CD4-positive, alpha-beta memory T cell (primary cell): ENCODE results near the gene PARVG. TPM values are rescaled to one million over a fixed set of nuclear protein-coding genes. Genes with fewer than 3 reads are reported as not detected.
"Not testable (repeated sequence)": the region's sequence is repeated elsewhere in the genome, so short reads cannot be mapped to it uniquely, and the experiment has no call there.

Source experiments
- CTCF ChIA-PET: fragments of 350-600 bp; sonication (Branson Sonifier 250); formaldehyde crosslinking; loops from one replicate; lab custom pipeline; 2021; ENCODE audit warnings: inconsistent platforms; ENCODE audit not compliant: partially characterized antibody; lab: Charles Lee
- POLR2A ChIA-PET: fragments of 350-600 bp; sonication (Branson Sonifier 250); formaldehyde crosslinking; loops from one replicate; lab custom pipeline; 2021; ENCODE audit not compliant: partially characterized antibody; lab: Charles Lee
- DNase-seq, 5 donors: peaks; one replicate each; pipeline versions ENCODE4 v3.0.0 to v3.0.0-alpha.2; 2020 to 2022; ENCODE audit warnings: mixed read lengths in 1 of 5
- H3K27ac ChIP-seq: one replicate; pipeline ENCODE4 v1.7.0; 2013; ENCODE audit warnings: low read depth, low read length
- H3K27me3 ChIP-seq: 2 replicates; pipeline ENCODE4 v1.7.0; 2013; ENCODE audit warnings: mild to moderate bottlenecking, low read length, moderate library complexity; ENCODE audit not compliant: insufficient read depth
- H3K36me3 ChIP-seq: 2 replicates; pipeline ENCODE4 v1.7.0; 2013; ENCODE audit warnings: mild to moderate bottlenecking, low read length, moderate library complexity; ENCODE audit not compliant: insufficient read depth
- H3K4me1 ChIP-seq: 2 replicates; pipeline ENCODE4 v1.7.0; 2013; ENCODE audit warnings: mild to moderate bottlenecking, low read length, moderate library complexity; ENCODE audit not compliant: insufficient read depth
- H3K4me3 ChIP-seq, 2 donors: one replicate each; pipeline ENCODE4 v1.7.0; 2013; ENCODE audit warnings: low read length in 2 of 2, mild to moderate bottlenecking in 1 of 2
- H3K9me3 ChIP-seq, 2 donors: one replicate each; pipeline ENCODE4 v1.7.0; 2013; ENCODE audit warnings: low read length in 2 of 2, control low read depth in 1 of 2; ENCODE audit not compliant: control insufficient read depth in 1 of 2
- H3K27ac Mint-ChIP-seq, 7 donors: one replicate each; pipeline ENCODE4 v1.8.0; 2020 to 2021; ENCODE audit warnings: mixed read lengths in 7 of 7, mild to moderate bottlenecking in 6 of 7, inconsistent platforms in 3 of 7, moderate library complexity in 3 of 7
- H3K27me3 Mint-ChIP-seq, 2 donors: one replicate each; pipeline ENCODE4 v1.8.0; 2020 to 2021; ENCODE audit warnings: mixed read lengths in 2 of 2
- H3K36me3 Mint-ChIP-seq, 2 donors: one replicate each; pipeline ENCODE4 v1.8.0; 2020 to 2021; ENCODE audit warnings: mixed read lengths in 2 of 2, inconsistent platforms in 1 of 2, mild to moderate bottlenecking in 1 of 2
- H3K4me1 Mint-ChIP-seq, 4 donors: one replicate each; pipeline ENCODE4 v1.8.0; 2020 to 2021; ENCODE audit warnings: mixed read lengths in 4 of 4, mild to moderate bottlenecking in 1 of 4
- H3K4me3 Mint-ChIP-seq, 8 donors: one replicate each; pipeline ENCODE4 v1.8.0; 2020 to 2021; ENCODE audit warnings: mixed read lengths in 8 of 8, mild to moderate bottlenecking in 7 of 8, moderate library complexity in 6 of 8, inconsistent platforms in 3 of 8
- H3K9me3 Mint-ChIP-seq, 8 donors: one replicate each; pipeline ENCODE4 v1.8.0; 2020 to 2021; ENCODE audit warnings: mixed read lengths in 8 of 8, mild to moderate bottlenecking in 5 of 8, inconsistent platforms in 3 of 8, moderate library complexity in 1 of 8
- intact Hi-C: fragments of 100-400 bp; cut with micrococcal nuclease; formaldehyde crosslinking; loops from one replicate; pipeline ENCODE4 v1.15.1; 2023
- polyA plus RNA-seq, 2 donors: library from polyadenylated mRNA; unstranded; fragments of 300-500 nt; fragmentation: Illumina TruSeq; gene quantifications; one replicate each; pipeline ENCODE4 v1.2.3, GENCODE V29; 2021
- total RNA-seq, 2 experiments: library from RNA; stranded (reverse); gene quantifications; one replicate each; pipeline ENCODE4 v1.2.3, GENCODE V29; 2021

Gene PARVG
- total and polyA plus RNA-seq, 4 experiments from 2014 or later: 39.6 to 194 (median 122) TPM

- H3K27me3 Mint-ChIP-seq: peaks cover 20 to 28% of the 10 kb centered on the region in 2 donors
- DNase-seq, H3K4me3 Mint-ChIP-seq, POLR2A ChIA-PET, H3K36me3 Mint-ChIP-seq, CTCF ChIA-PET, H3K27me3 ChIP-seq, H3K4me3 ChIP-seq, H3K36me3 ChIP-seq, H3K9me3 Mint-ChIP-seq, H3K4me1 Mint-ChIP-seq, intact Hi-C loops, H3K27ac ChIP-seq, H3K4me1 ChIP-seq, H3K9me3 ChIP-seq: not testable (repeated sequence)
- peak overlapping the region in 1 of 7 donors; percentile 4 for H3K27ac Mint-ChIP-seq
Measured at GRCh38 chr22:44241121-44241520, 60.4 kb downstream of the PARVG start.

DNA sequence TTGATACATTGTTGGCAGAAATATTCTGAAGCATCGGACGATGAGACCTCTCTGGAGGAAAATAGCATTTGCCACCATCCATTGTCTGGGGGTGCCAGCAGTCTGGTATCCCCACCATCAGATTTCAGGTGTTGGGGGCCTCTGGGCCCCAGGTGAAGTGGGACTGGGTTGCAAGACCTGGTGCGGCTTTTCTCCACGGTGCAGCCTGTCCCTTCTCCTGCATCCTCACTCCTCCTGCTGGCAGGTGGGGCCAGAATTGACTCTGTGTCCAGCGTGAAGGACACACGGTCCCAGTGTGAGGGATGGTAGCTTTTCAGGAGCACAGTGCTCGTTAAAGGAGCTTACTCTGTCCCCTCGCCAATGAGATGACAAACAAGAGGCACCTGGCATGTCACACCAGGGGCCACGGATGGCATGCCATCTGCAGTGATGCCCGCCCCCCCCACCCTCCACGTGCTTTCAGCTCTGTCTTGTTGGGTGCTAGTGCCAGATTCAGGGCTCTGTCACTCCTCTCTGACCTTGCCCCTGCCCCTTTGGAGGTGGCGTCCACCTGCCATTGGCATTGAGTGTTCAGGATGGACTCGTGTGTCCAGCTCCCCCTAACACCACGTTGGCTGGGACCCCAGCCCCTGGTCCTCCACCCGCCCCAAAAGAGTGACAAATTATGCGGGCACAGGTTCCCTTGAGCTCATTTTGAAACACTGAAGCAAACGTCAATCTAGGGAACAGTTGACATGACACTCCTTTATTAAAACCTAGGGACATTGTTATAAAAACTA lies 62.4 kb downstream of the PARVG start:
- H3K27me3 Mint-ChIP-seq: peaks cover 22 to 24% of the 10 kb centered on the region in 2 donors
- H3K27me3 ChIP-seq: peaks cover 6% of the 10 kb centered on the region
- no peak overlapping the region for H3K4me3 Mint-ChIP-seq
- H3K4me3 ChIP-seq: no peak overlapping the region
- no peaks in the 10 kb centered on the region for H3K9me3 ChIP-seq
- no peak overlapping the region for H3K27ac Mint-ChIP-seq
- POLR2A ChIA-PET: no interaction called here
- CTCF ChIA-PET: no interaction called here
- H3K36me3 ChIP-seq: no peaks in the 10 kb centered on the region
- no peaks in the 10 kb centered on the region for H3K4me1 Mint-ChIP-seq
- DNase-seq: no peak
- peaks cover 0 to 2% of the 10 kb centered on the region in 2 donors for H3K36me3 Mint-ChIP-seq
- no peak overlapping the region for H3K27ac ChIP-seq
- no peaks in the 10 kb centered on the region for H3K4me1 ChIP-seq
- intact Hi-C loops: no loop called here
- H3K9me3 Mint-ChIP-seq: peaks cover 0 to 2% (median 0%) of the 10 kb centered on the region in 8 donors

- Mint-ChIP-seq H3K4me1 (no peaks in the 10 kb centered on the region), H3K9me3 (peaks cover 0 to 3% (median under 1%) of the 10 kb centered on the region in 8 donors), H3K4me3 (no peak overlapping the region), H3K27ac (no peak overlapping the region), H3K36me3 (peaks cover 0 to 4% of the 10 kb centered on the region in 2 donors), H3K27me3 (peaks cover 24% of the 10 kb centered on the region in 2 donors)
- no peak overlapping the region for H3K27ac ChIP-seq
- no peaks in the 10 kb centered on the region for H3K36me3 ChIP-seq
- H3K4me3 ChIP-seq: no peak overlapping the region
- H3K27me3 ChIP-seq: peaks cover 6% of the 10 kb centered on the region
- no peak for DNase-seq
- ChIA-PET CTCF (no interaction called here), POLR2A (no interaction called here)
- H3K4me1 ChIP-seq: no peaks in the 10 kb centered on the region
- H3K9me3 ChIP-seq: no peaks in the 10 kb centered on the region
- intact Hi-C loops: no loop called here
Measured at GRCh38 chr22:44243761-44244160, 63.0 kb downstream of the PARVG start.

DNA sequence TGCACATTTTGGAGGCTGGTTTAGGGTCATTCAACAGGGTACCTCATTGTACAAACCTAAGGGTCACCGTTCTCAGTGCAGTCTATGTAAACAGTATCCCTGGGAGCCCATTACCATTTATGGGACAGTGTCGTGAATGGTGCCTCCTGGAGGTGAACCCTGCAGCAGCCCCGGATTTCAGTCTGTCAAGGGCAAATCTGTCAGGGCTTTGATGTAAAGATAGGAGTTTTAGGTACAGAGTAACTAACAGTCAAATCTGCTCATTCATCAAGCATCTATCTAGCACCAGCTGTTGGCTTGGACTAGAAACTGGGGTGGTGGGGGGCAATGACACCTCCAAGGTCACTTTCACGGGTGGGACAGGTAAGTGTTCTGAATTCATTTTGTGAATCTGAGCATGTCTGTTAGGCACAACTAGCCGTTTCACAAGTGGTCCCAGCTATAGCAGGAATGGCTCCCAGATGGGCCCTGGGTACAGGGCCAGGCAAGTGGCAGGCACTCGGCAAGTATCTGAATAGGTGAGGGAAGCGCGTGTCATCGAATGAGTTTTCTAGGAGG lies 63.6 kb downstream of the PARVG start:
- Histone ChIP-seq H3K27me3 (peaks cover 6% of the 10 kb centered on the region), H3K4me1 (no peaks in the 10 kb centered on the region), H3K36me3 (no peaks in the 10 kb centered on the region), H3K9me3 (no peaks in the 10 kb centered on the region), H3K4me3 (no peak overlapping the region), H3K27ac (no peak overlapping the region)
- intact Hi-C loops: no loop called here
- peaks cover 0 to 7% (median 3%) of the 10 kb centered on the region in 8 donors for H3K9me3 Mint-ChIP-seq
- H3K27me3 Mint-ChIP-seq: peaks cover 21 to 22% of the 10 kb centered on the region in 2 donors
- no peak overlapping the region for H3K4me3 Mint-ChIP-seq
- H3K36me3 Mint-ChIP-seq: peaks cover 0 to 4% of the 10 kb centered on the region in 2 donors
- ChIA-PET POLR2A (no interaction called here), CTCF (no interaction called here)
- H3K27ac Mint-ChIP-seq: no peak overlapping the region
- no peaks in the 10 kb centered on the region for H3K4me1 Mint-ChIP-seq
- DNase-seq: no peak

GRCh38 chr22:44245438-44245837 lies 64.7 kb downstream of the PARVG start:
- Mint-ChIP-seq H3K27ac (no peak overlapping the region), H3K9me3 (peaks cover 3 to 18% (median 14%) of the 10 kb centered on the region in 8 donors), H3K4me3 (no peak overlapping the region), H3K27me3 (peaks cover 20 to 23% of the 10 kb centered on the region in 2 donors), H3K4me1 (no peaks in the 10 kb centered on the region), H3K36me3 (peaks cover 0 to 4% of the 10 kb centered on the region in 2 donors)
- Histone ChIP-seq H3K27ac (no peak overlapping the region), H3K4me3 (no peak overlapping the region), H3K9me3 (peaks cover 0 to 3% of the 10 kb centered on the region in 2 donors), H3K36me3 (no peaks in the 10 kb centered on the region), H3K4me1 (no peaks in the 10 kb centered on the region), H3K27me3 (peaks cover 6% of the 10 kb centered on the region)
- POLR2A ChIA-PET: no interaction called here
- CTCF ChIA-PET: no interaction called here
- no peak for DNase-seq
- intact Hi-C loops: no loop called here

- no peaks in the 10 kb centered on the region for H3K4me1 Mint-ChIP-seq
- H3K27ac Mint-ChIP-seq: no peak overlapping the region
- H3K36me3 Mint-ChIP-seq: peaks cover 0 to 4% of the 10 kb centered on the region in 2 donors
- Histone ChIP-seq H3K27me3 (peaks cover 6% of the 10 kb centered on the region), H3K27ac (no peak overlapping the region), H3K4me1 (no peaks in the 10 kb centered on the region), H3K9me3 (peaks cover 0 to 3% of the 10 kb centered on the region in 2 donors), H3K4me3 (no peak overlapping the region), H3K36me3 (no peaks in the 10 kb centered on the region)
- ChIA-PET POLR2A (no interaction called here), CTCF (no interaction called here)
- H3K27me3 Mint-ChIP-seq: peaks cover 20 to 23% of the 10 kb centered on the region in 2 donors
- no peak overlapping the region for H3K4me3 Mint-ChIP-seq
- peaks cover 4 to 19% (median 17%) of the 10 kb centered on the region in 8 donors for H3K9me3 Mint-ChIP-seq
- intact Hi-C loops: no loop called here
- no peak for DNase-seq
Measured at GRCh38 chr22:44245867-44246266, 65.1 kb downstream of the PARVG start.

- Histone ChIP-seq H3K27me3 (peaks cover 6% of the 10 kb centered on the region), H3K9me3 (peaks cover 0 to 3% of the 10 kb centered on the region in 2 donors), H3K4me3 (no peak overlapping the region), H3K36me3 (no peaks in the 10 kb centered on the region), H3K4me1 (no peaks in the 10 kb centered on the region), H3K27ac (no peak overlapping the region)
- no peak overlapping the region for H3K27ac Mint-ChIP-seq
- intact Hi-C loops: no loop called here
- peaks cover 0 to 4% of the 10 kb centered on the region in 2 donors for H3K36me3 Mint-ChIP-seq
- H3K27me3 Mint-ChIP-seq: peaks cover 21 to 25% of the 10 kb centered on the region in 2 donors
- peaks cover 5 to 21% (median 17%) of the 10 kb centered on the region in 8 donors for H3K9me3 Mint-ChIP-seq
- POLR2A ChIA-PET: no interaction called here
- no peak overlapping the region for H3K4me3 Mint-ChIP-seq
- CTCF ChIA-PET: no interaction called here
- no peaks in the 10 kb centered on the region for H3K4me1 Mint-ChIP-seq
- no peak for DNase-seq
Measured at GRCh38 chr22:44246615-44247326, 66.0 kb downstream of the PARVG start.
